LNCaP clone FGC (cell line): Measurements from ENCODE around the gene SLC7A1.

Source experiments
- DNase-seq: peaks from one replicate; pipeline ENCODE4 v3.0.0-alpha.2; 2011; ENCODE audit warnings: low read depth
- H3K4me3 ChIP-seq: 2 replicates; pipeline ENCODE4 v1.5.1; 2011; ENCODE audit warnings: mild to moderate bottlenecking, low read depth, low read length, control low read depth
- TF ChIP-seq, protein P1 (sequence below): IDR thresholded peaks from 2 replicates; pipeline ENCODE4 v1.5.1; 2012; ENCODE audit warnings: mild to moderate bottlenecking; ENCODE audit not compliant: control insufficient read depth, insufficient read depth; ENCODE audit errors: extremely low read depth

The SLC7A1 gene

DNA sequence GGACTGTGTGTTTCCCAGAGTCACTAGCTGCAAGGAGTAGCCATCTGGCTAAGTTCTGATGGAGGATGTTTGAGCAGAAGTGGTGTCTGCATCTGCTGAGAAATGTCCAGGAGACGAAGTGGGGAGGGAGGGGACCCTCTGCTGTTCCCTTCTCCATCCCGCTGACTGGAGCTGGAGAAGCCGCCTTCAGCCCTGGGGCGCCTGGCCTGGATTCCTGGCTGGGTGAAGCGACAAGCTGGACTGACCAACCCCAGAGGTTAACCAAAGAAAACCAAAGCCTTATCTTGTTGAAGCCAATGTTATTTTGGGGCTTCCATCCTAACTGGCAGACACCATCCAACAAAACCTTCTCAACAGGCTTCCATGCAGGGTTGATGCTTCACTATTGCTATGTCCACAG is 67.6 kb downstream of the SLC7A1 start:
- TF ChIP-seq, protein P1, sequence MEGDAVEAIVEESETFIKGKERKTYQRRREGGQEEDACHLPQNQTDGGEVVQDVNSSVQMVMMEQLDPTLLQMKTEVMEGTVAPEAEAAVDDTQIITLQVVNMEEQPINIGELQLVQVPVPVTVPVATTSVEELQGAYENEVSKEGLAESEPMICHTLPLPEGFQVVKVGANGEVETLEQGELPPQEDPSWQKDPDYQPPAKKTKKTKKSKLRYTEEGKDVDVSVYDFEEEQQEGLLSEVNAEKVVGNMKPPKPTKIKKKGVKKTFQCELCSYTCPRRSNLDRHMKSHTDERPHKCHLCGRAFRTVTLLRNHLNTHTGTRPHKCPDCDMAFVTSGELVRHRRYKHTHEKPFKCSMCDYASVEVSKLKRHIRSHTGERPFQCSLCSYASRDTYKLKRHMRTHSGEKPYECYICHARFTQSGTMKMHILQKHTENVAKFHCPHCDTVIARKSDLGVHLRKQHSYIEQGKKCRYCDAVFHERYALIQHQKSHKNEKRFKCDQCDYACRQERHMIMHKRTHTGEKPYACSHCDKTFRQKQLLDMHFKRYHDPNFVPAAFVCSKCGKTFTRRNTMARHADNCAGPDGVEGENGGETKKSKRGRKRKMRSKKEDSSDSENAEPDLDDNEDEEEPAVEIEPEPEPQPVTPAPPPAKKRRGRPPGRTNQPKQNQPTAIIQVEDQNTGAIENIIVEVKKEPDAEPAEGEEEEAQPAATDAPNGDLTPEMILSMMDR, result no peak
- H3K4me3 ChIP-seq, result no peak overlapping the region

DNA sequence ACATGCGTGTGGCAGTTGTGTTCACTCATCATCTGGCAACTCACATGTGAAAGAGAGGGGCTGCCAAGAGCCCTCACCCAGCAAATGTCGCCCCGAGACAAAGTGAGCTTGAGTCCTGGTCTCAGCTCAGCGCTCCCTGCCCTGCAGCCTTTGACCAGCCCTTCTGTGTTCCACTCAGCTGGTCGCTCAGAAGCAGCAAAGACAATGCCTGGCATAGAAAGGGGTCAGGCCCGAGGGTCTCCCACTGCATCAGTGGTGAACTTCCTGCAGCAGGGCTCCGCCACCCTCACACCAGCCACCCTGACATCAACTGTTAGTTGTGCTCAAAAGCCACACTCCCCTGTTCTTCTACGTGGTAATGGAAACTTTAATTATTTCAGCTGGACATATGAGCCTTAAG is 68.0 kb downstream of the SLC7A1 start:
- TF ChIP-seq, protein P1, result no peak
- DNase-seq, result no peak
- H3K4me3 ChIP-seq, result no peak overlapping the region

More for the DNA sequence above, 67.6 kb downstream of the SLC7A1 start:
- no peak for DNase-seq

DNA sequence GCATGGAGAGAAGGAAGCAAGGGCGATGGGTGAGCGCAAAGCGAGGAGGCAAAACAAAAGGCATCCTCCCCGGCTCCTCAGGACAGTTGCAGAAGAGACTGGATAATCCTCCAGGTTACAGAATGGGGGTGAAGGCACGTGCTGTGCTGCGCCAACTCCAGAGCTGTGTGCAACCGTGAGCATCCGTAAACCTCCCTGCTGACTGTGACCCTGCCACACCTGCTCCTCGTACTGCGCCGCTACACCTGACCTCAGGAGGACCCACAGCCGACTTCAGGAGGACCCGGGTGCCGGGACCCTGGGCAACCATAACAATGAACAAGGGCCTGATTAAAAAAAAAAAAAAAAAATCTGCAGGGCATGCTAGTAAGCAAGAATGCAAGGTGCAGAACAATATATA is 68.7 kb downstream of the SLC7A1 start:
- DNase-seq, result no peak
- TF ChIP-seq, protein P1, result no peak
- no peak overlapping the region for H3K4me3 ChIP-seq

DNA sequence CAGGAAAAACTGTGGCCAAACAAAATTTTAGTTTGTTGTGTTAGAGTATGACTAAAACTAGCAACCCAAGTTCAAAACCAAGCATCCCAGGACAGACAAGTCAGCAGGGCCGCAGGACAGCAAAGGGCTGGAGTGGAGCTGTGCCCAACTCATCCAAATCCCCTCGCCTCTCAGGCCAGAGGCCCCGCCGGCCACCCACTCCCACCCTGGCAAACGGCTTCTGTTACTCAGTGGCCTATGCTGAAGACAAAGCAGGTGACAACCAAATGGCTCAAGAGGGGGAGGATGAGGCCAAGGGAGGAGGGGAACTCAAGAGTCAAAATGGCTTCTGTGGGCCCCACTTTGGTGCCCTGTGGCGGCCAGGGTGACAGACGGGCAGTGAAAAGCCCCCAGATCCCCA is 69.7 kb downstream of the SLC7A1 start:
- TF ChIP-seq, protein P1, result no peak
- no peak overlapping the region for H3K4me3 ChIP-seq
- no peak for DNase-seq

DNA sequence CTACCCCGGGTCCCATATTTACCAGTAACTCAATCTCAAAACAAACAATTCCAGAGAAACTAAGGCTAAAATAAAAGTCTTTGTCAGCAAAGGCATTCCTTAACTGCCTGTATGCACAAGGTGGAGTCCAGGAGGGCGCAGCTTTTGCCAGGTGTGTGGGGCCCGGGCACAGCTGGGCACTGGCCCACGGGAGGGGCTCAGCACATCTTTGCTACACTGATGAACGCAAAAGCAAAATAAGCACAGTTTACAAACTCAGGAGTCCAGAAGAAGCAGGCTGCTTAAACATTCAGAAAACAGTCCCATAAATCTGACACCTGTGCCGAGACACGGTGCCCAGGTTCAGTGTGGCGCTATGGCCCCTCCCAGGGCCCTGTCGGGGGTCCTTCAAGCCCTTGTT is 70.8 kb downstream of the SLC7A1 start:
- TF ChIP-seq, protein P1, result no peak

DNA sequence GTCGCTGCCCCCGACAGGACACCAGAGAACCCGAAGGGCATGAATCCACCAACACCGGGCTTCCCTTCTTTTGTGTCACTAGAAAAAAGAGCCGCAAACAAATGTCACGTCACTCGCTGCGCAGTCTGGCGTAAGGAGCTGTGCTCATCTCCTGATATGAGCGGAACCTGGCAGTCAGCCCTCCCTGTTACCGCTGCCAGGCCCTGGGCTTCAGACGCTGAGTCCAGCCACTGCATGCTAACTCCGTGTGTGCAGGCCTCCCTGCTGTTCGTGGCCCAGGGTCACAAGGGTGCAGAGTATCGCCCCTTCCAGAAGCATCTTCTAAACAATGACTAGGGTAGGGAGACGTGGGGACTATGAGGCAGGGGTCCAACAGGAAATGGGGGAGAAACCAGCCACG is 71.3 kb downstream of the SLC7A1 start:
- no peak for DNase-seq
- no peak overlapping the region for H3K4me3 ChIP-seq
- TF ChIP-seq, protein P1, result no peak

More for the DNA sequence above, 70.8 kb downstream of the SLC7A1 start:
- no peak overlapping the region for H3K4me3 ChIP-seq
- no peak for DNase-seq

DNA sequence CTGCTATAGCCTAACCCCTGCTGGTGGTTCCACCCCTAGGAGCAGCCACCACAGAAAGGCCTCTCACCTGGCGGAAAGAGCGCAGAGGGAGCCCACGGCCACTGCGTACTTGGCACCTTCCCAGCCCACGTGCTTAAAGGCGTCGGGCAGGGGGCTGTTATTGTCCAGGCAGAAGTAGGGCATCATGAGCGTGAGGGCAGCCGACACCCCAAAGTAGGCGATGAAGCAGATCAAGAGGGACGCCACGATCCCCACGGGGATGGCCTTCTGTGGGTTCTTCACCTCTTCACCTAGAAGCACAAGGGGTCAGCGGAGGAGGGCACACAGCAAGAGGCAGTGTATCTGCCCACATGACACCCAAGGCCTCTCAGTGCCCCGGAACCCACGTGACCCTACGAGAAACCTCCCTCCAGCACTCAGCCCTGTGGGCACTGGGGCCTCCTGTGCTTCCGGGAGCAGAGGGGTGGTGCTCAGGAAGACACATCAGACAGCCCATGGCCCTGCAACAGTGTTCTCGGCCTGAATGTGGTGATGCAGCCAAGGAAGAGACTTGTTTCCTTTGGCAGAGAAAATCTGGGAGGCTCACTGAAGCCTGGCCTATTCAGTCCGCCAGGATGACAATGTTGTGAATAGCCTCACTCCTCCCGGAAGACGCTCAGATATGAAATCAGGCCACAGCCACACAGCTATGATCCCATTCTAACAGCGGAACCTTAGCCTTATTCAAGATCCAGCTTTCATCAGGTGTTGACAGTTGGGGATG is 72.1 kb downstream of the SLC7A1 start:
- H3K4me3 ChIP-seq, result no peak overlapping the region
- no peak for DNase-seq
- TF ChIP-seq, protein P1, result no peak
